Stimulated activated CD4-positive, alpha-beta T cell treated with anti-CD3 and anti-CD28 coated beads, Interleukin-15, amount 100 ng/mL, for 24 hours (primary cell): ENCODE data around the gene PIK3C2A.
"Not testable (repeated sequence)": the region's sequence is repeated elsewhere in the genome, so short reads cannot be mapped to it uniquely, and the experiment has no call there.

ENCODE experiments used
- DNase-seq: peaks from one replicate; pipeline ENCODE4 v3.0.0-alpha.2; 2020

Gene PIK3C2A

DNA sequence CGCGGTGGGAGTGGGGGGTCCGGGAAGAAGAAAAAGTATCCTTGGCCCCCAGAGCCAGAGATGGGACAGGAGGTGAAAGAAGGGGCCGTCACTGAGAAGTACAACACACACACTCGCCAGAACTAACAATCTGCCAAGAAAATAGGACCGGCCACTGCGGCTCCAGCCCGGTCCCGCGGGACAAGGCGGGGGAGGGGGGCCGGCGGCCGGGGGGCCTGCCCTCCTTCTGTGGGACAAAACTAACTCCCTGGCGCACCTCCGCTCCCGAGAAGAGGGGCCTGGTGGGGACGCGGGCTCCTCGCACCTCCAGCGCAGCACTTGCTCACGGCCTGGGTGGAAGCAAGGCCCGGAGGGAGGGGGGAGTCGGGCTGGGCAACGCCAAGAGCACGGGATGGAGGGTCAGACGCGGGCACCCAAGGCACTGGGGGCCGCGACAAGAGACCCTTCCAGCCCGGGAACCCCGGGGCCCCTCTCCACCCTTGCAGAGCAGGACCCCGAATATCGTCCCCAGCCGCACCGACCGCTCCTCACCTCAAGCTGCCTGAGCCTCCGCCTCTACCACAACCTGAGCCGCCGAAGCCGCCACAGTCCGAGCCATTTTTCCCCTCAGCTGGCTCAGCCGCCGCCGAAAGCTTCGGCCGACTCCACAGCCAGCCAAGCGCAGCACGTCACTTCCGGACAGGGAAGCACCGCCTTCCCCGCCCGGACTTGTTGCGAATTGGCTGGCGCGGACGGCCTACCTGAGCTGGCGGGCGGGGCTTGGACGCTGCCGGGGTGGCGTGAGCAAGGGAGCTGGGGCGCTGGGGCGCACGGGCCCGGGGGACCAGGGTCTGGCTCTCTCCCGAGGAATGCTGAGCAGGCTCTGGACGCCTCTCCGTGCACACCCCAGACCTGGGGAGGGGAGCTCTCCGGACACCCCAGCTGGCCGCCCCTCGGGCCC lies at the start of gene PIK3C2A:
Gene PIK3C2A, minus strand, starts transcription at position 670 of the 940 bp plus-strand sequence. CDS start 38,245 bp downstream, outside the sequence.
- DNase-seq, result peak; percentile 99

GRCh38 chr11:17257196-17257595 lies 49.4 kb upstream of the PIK3C2A start:
- DNase-seq, result no peak

DNA sequence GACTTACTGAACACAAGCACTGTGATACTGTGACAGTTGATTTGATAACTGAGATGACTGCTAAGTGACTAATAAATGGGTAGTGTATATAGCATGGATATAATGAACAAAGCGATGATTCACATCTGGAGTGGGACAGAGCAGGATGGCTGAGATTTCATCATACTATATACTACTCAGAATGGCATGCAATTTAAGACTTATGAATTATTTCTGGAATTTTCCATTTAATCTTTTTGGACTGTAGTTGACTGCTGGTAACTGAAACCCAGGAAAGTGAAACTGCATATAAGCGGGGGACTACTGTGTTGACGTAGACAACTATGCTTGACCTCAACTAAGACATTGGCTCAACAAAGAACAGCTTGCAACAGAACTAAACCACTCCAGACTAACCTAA lies 48.7 kb upstream of the PIK3C2A start:
- no peak for DNase-seq

- no peak for DNase-seq
Observed at GRCh38 chr11:17252704-17253103, 44.9 kb upstream of the PIK3C2A start.

DNA sequence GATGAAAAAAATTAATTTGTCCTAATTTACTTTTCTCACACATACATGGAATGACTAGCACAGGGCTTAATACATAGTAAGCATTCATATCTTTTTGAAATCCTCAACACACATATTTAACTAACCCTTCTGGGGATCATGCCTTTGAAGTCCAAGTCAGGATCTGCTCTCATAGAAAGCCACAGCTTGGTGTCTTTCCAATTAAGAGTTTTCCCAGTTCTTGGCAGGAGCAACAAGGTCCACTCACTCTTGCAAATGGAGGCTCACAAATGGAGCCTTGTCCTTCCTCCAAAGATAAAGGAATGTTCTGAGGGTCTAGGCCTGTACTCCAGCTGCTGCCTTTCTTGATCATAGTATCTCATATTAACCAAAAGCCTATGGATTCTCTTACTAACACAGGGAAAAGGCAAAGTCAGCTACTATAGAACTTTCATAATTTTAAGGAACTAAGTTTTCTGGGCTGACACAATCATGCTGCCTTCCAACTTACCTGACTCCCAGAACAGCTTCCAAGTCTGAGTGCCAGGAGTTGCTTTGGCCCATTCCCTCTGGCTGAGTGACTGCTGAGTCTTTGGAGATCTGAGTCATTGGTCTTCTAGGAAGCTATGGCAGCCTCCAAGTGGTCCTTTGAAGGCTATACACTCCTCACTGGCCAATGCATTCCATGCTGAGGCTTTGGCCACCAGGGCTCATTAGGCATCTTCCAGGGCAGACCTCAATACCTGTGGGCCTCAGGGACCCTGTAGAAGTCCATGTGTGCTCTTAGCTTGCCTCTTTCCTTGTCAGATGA lies 43.0 kb upstream of the PIK3C2A start:
- DNase-seq, result no peak

GRCh38 chr11:17244046-17244445 lies 36.3 kb upstream of the PIK3C2A start:
- no peak for DNase-seq

- DNase-seq, result not testable (repeated sequence)
Observed at GRCh38 chr11:17242954-17243353, 35.2 kb upstream of the PIK3C2A start.

DNA sequence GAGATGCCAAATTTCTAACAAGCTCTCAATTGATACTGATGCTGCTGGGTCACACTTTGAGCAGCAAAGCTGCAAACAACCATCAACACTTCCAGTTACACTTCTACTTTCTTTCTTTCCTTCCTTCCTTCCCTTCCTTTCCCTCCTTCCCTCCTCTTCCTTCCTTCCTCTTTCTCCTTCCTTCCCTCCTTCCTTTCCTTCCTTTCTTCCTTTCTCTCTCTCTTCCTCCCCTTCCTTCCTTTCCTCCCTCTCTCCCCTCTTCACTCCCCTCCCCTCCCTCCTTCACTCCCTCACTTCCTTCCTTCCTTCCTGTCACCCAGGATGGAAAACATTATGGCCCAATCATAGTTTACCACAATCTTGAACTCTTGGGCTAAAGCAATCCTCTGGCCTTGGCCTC lies 33.0 kb upstream of the PIK3C2A start:
- DNase-seq, result no peak

- not testable (repeated sequence) for DNase-seq
Observed at GRCh38 chr11:17239927-17240326, 32.1 kb upstream of the PIK3C2A start.

DNA sequence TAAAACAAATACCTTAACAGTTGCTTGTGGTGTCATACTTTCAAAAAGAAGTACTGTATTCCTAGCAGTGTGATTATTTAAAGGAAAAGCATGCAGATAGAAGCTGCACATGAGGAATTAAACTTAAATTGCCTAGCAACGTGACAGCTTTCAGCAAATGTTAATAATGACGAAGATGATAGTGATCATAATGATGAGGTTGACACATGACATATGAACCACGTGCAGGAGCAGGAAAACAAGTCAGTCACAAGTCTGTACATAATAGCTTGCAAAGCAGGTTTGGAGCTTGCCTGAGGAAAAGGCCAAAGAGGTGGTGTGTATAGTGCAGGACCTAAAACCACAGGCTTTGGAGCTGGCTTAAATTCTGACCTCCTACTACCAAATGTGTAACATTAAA lies 30.6 kb upstream of the PIK3C2A start:
- DNase-seq, result no peak

DNA sequence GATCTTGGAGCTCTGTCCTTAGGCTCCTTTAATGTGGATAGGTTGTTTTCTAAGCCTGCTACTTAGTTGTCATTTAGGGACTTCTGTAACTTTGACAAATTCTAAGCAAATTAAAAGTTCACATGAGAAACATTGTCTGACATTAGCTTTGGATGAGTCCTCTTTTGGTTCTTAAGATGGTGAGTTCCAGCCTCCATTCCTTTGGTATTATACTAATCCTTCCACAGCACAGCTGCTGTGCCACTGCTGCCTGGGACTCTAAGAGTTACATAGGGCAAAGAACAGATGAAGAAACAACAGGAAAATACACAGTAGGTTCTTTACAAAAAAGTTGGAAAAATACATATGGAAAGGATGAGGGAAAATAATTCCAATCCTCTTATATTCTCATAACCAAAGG lies 25.3 kb upstream of the PIK3C2A start:
- no peak for DNase-seq

DNA sequence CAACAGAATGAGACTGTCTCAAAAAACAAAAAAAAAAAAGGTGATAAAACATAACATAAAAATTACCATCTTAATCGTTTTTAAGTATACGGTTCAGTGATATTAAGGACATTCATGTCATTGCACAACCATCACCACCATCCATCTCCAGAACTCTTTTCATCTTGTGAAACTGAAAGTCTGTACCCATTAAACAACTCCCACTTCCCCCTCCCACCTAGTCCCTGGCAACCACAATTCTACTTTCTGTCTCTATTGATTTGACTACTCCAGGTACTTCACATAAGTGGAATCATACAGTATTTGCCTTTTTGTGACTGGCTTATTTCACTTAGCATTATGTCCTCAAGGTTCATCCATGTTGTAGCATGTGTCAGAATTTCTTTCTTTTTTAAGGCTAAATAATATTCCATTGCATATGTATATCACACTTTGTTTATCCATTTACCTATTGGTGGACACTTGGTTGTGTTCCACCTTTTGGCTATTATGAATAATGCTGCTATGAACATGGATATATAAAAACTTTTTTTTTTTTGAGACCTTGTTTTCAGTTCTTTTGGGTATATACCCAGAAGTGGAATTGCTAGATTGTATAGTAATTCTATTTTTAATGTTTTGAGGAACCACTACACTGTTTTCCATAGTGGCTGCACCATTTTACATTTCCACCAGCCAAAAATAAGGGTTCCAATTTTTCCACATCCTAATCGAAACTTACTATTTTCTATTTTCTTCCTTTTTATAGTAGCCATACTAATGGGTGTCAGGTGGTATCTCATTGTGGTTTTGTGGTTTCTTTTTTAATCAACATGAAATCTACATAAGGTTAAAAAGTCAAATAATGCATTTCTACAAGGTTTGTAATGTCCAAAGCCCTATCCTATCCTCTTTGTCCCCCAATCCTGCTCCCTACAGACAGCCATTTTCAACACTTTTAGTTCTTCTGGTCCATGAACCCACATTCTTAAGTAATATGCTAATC lies 23.4 kb upstream of the PIK3C2A start:
- peak; percentile 62 for DNase-seq

- DNase-seq, result no peak
Observed at GRCh38 chr11:17229481-17230152, 21.8 kb upstream of the PIK3C2A start.

GRCh38 chr11:17228186-17228925 lies 20.6 kb upstream of the PIK3C2A start:
- not testable (repeated sequence) for DNase-seq

- no peak for DNase-seq
Observed at GRCh38 chr11:17224727-17225126, 16.9 kb upstream of the PIK3C2A start.

- DNase-seq, result no peak
Observed at GRCh38 chr11:17221968-17222367, 14.2 kb upstream of the PIK3C2A start.

DNA sequence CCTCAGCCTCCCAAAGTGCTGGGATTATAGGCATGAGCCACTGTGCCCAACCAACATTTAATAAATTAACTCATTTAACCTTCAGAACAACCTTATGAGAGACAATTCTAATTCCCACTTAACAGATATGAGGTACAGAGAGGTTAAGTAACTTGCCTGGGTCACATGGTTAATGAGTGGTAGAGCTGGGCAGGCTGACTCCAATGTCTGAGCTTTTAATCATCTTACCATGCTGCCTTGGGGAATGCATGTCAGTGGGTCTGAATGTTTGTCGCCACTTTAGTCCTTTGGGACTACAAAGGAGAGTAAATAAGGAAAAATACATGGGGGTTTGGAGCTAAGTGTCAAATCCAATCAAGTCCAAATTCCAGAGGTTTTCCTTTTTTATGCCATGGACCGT lies 11.2 kb upstream of the PIK3C2A start:
- DNase-seq, result no peak

- no peak for DNase-seq
Observed at GRCh38 chr11:17218403-17218802, 10.6 kb upstream of the PIK3C2A start.

- DNase-seq, result no peak
Observed at GRCh38 chr11:17217401-17217800, 9.6 kb upstream of the PIK3C2A start.

GRCh38 chr11:17214338-17214737 lies 6.6 kb upstream of the PIK3C2A start:
- no peak for DNase-seq

- no peak for DNase-seq
Observed at GRCh38 chr11:17211286-17211685, 3.5 kb upstream of the PIK3C2A start.
